MCF 10A (cell line): ENCODE results near the gene HOXB5. TPM values are rescaled to one million over a fixed set of nuclear protein-coding genes. Genes with fewer than 3 reads are reported as not detected.

ENCODE experiments used
- BruUV-seq: library from RNA; stranded (reverse); fragments of 400-500 nt; replicated peaks from 2 replicates; lab custom pipeline; 2021; lab: Mats Ljungman, UMichigan
- CTCF ChIA-PET: fragments of 300-600 bp; sonication (Branson Sonifier 250); formaldehyde crosslinking; extraction: SDS; loops from one replicate; lab custom pipeline; 2021; ENCODE audit warnings: antibody characterized with exemption, inconsistent platforms; lab: Yijun Ruan, JAX
- POLR2A ChIA-PET: fragments of 300-600, 350-650 bp; sonication (Branson Sonifier 250); formaldehyde crosslinking; extraction: SDS; loops from one replicate; lab custom pipeline; 2020; ENCODE audit warnings: antibody characterized with exemption, inconsistent platforms; lab: Yijun Ruan, JAX
- DNase-seq: peaks from one replicate; pipeline ENCODE4 v3.0.0-alpha.2; 2018; ENCODE audit not compliant: unreplicated experiment
- H3K27ac Mint-ChIP-seq: one replicate; pipeline ENCODE4 v1.8.0; 2022; ENCODE audit warnings: mild to moderate bottlenecking, low read depth, mixed read lengths; ENCODE audit not compliant: unreplicated experiment
- H3K27me3 Mint-ChIP-seq: one replicate; pipeline ENCODE4 v1.8.0; 2022; ENCODE audit warnings: mixed read lengths; ENCODE audit not compliant: insufficient read depth, unreplicated experiment
- H3K36me3 Mint-ChIP-seq: one replicate; pipeline ENCODE4 v1.8.0; 2022; ENCODE audit warnings: mild to moderate bottlenecking, moderate library complexity, mixed read lengths; ENCODE audit not compliant: insufficient read depth, unreplicated experiment
- H3K4me1 Mint-ChIP-seq: one replicate; pipeline ENCODE4 v1.8.0; 2022; ENCODE audit warnings: mixed read lengths; ENCODE audit not compliant: insufficient read depth, unreplicated experiment
- H3K4me3 Mint-ChIP-seq: one replicate; pipeline ENCODE4 v1.8.0; 2022; ENCODE audit warnings: mild to moderate bottlenecking, moderate library complexity, mixed read lengths; ENCODE audit not compliant: unreplicated experiment
- H3K9me3 Mint-ChIP-seq: one replicate; pipeline ENCODE4 v1.8.0; 2022; ENCODE audit warnings: mixed read lengths; ENCODE audit not compliant: unreplicated experiment
- intact Hi-C: fragments of 100-400 bp; cut with micrococcal nuclease; formaldehyde crosslinking; loops from 2 replicates; pipeline ENCODE4 v1.14.1; 2022
- total RNA-seq: library from RNA; stranded (reverse); gene quantifications from 2 replicates; pipeline ENCODE4 v1.2.3, GENCODE V29; 2022
- TF ChIP-seq, protein P1 (sequence below): fragments of 200-600 bp; IDR thresholded peaks from one replicate; pipeline ENCODE4 v1.8.0; 2022; ENCODE audit warnings: antibody characterized with exemption, mild to moderate bottlenecking; ENCODE audit not compliant: unreplicated experiment

HOXB5 gene
- total RNA-seq, 1 experiment from 2014 or later: not detected

DNA sequence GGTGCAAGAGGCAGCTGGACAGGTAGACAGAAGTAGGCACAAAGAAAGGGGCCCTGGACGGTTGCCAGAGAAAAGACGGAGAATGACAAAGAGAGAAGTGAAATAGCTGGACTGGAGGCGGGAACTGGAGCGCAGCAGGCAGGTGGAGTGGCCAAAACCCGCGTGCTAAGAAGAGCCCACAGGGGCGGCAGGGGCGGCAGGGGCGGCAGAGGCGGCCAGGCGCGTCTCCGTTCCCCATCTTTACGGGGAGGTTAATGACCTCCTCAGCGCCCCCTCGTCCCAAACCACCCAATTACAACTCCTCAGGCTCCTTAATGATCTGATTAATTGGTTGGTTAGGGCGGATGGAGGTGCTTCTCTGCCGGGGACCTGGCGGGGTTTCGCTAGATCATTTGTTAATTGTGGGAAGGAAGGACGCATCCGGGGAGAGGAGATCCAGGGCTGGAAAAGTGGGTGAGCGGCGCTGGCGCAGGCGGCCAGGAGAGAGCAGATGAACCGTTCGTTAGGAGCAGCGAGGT lies 48.0 kb upstream of the HOXB5 start:
- Mint-ChIP-seq H3K27me3 (peaks cover 99% of the 10 kb centered on the region), H3K9me3 (no peaks in the 10 kb centered on the region), H3K27ac (no peak overlapping the region), H3K36me3 (no peaks in the 10 kb centered on the region), H3K4me1 (peaks cover 8% of the 10 kb centered on the region), H3K4me3 (no peak overlapping the region)
- intact Hi-C loops: no loop called here
- BruUV-seq: no TSS peak
- CTCF ChIA-PET: interaction anchor here (0.7 to 1.6 kb wide), 2 partner anchors 23 to 507 kb away, joined by 3 to 4 read pairs; no protein-coding TSS in a partner anchor
- DNase-seq: no peak
- POLR2A ChIA-PET: no interaction called here
- TF ChIP-seq, protein P1, sequence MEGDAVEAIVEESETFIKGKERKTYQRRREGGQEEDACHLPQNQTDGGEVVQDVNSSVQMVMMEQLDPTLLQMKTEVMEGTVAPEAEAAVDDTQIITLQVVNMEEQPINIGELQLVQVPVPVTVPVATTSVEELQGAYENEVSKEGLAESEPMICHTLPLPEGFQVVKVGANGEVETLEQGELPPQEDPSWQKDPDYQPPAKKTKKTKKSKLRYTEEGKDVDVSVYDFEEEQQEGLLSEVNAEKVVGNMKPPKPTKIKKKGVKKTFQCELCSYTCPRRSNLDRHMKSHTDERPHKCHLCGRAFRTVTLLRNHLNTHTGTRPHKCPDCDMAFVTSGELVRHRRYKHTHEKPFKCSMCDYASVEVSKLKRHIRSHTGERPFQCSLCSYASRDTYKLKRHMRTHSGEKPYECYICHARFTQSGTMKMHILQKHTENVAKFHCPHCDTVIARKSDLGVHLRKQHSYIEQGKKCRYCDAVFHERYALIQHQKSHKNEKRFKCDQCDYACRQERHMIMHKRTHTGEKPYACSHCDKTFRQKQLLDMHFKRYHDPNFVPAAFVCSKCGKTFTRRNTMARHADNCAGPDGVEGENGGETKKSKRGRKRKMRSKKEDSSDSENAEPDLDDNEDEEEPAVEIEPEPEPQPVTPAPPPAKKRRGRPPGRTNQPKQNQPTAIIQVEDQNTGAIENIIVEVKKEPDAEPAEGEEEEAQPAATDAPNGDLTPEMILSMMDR: no peak

DNA sequence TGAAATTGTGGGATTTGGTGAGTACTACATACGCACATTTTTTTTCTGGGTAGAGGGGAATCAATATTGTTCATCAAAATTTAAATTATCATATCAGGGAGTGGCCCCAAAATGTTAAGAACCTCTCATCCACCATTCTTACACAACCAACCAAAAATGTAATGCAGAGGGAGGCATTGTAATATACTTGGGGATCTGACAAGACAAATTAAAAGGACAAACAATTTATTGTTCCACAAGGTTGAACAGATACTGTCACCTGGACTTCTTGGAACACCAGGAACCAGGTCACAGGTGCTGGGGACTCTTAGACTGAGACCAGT lies 47.2 kb upstream of the HOXB5 start:
- no TSS peak for BruUV-seq
- H3K27me3 Mint-ChIP-seq: peaks cover 99% of the 10 kb centered on the region
- H3K9me3 Mint-ChIP-seq: no peaks in the 10 kb centered on the region
- no peaks in the 10 kb centered on the region for H3K36me3 Mint-ChIP-seq
- POLR2A ChIA-PET: no interaction called here
- no peak for DNase-seq
- TF ChIP-seq, protein P1: no peak
- CTCF ChIA-PET: interaction anchor here (0.6 to 1.7 kb wide), 7 partner anchors 20 to 242 kb away, joined by 3 to 4 read pairs (median 4); no protein-coding TSS in a partner anchor
- intact Hi-C loops: no loop called here
- H3K4me1 Mint-ChIP-seq: peaks cover 8% of the 10 kb centered on the region
- H3K4me3 Mint-ChIP-seq: no peak overlapping the region
- no peak overlapping the region for H3K27ac Mint-ChIP-seq

DNA sequence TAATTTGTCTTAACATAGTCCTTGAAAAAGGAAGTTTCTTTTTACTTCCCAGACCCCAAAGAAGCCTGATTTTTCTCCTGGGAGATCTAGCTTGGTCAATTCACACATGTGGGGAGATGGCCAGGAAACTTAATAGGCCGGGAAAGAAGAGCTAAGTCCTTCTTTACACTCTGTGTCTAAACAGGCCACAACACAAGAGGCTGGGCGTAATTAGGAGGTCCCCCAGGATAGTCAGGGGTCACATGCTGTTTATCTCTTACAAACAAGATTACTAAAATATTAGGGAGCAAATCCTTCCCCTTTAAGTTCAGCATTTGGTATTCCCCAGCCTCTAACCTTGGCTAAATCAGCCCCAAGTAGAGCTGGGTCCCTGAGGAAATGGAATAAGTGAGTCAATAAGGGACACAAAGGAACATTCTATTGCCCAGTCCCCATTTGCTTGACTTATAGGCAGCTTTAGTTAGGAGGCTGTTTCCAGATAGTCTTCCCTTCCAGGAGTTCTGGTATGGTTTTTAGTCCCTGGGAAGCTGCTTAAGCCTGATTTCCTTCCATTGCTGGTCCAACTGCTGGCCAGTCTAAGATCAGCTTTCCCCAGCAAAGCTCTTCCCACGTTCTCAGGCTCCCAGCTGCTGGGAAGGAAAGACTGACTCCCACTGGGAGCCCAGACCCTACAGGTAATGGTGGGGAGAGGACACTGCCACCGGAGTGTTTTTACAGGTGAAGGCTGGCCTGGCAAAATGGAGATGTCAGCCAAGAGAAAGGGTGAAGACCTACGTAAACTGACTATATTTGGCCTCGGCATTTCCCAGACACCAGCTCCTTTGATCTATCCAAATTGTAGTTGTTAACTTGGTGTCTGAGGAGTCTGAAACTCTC lies 46.6 kb upstream of the HOXB5 start:
- Mint-ChIP-seq H3K9me3 (no peaks in the 10 kb centered on the region), H3K27ac (no peak overlapping the region), H3K36me3 (no peaks in the 10 kb centered on the region), H3K27me3 (peaks cover 99% of the 10 kb centered on the region), H3K4me1 (peaks cover 8% of the 10 kb centered on the region), H3K4me3 (no peak overlapping the region)
- no peak for DNase-seq
- no TSS peak for BruUV-seq
- intact Hi-C loops: no loop called here
- POLR2A ChIA-PET: interaction anchor here (0.6 to 1.3 kb wide), 3 partner anchors 11 to 745 kb away, joined by 3 to 4 read pairs (median 3); no protein-coding TSS in a partner anchor
- CTCF ChIA-PET: interaction anchor here (0.6 to 1.7 kb wide), 10 partner anchors 19 to 677 kb away, joined by 3 to 5 read pairs (median 4); no protein-coding TSS in a partner anchor
- TF ChIP-seq, protein P1: no peak

DNA sequence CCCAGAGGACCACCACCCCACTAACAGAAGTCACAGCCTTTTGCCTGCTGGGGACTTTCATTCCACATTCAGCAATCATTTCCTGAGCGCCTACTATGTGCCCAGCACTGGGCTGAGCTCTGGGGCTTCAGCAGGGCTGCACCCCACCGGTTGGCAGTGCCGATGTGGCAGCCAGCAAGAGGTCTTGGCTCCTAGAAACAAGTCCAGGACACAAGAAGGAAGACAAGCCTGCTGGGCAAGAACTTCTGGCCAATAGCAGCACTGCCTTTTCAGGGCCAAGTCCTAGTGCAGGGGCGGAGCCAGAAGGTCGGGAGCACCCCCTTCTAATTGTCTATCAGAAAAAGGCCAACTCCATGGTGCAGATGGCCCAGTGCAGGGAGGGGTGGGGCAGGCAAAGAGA lies 45.6 kb upstream of the HOXB5 start:
- ChIA-PET CTCF (interaction anchor here (0.6 to 1.7 kb wide), 2 partner anchors 85 to 678 kb away, joined by 4 to 5 read pairs; no protein-coding TSS in a partner anchor), POLR2A (interaction anchor here (0.7 to 1.0 kb wide), 2 partner anchors 10 to 11 kb away, joined by 3 to 4 read pairs; no protein-coding TSS in a partner anchor)
- Mint-ChIP-seq H3K27ac (no peak overlapping the region), H3K4me1 (peaks cover 8% of the 10 kb centered on the region), H3K36me3 (no peaks in the 10 kb centered on the region), H3K27me3 (peaks cover 97% of the 10 kb centered on the region), H3K9me3 (no peaks in the 10 kb centered on the region), H3K4me3 (no peak overlapping the region)
- TF ChIP-seq, protein P1: no peak
- no peak for DNase-seq
- BruUV-seq: no TSS peak
- intact Hi-C loops: no loop called here
